ENCODE measurements around the gene HTR6. TPM values are rescaled to one million over a fixed set of nuclear protein-coding genes. Genes with fewer than 3 reads are reported as not detected.

HTR6 gene
- polyA plus RNA-seq, 1 donor from 2014 or later, result not detected

DNA sequence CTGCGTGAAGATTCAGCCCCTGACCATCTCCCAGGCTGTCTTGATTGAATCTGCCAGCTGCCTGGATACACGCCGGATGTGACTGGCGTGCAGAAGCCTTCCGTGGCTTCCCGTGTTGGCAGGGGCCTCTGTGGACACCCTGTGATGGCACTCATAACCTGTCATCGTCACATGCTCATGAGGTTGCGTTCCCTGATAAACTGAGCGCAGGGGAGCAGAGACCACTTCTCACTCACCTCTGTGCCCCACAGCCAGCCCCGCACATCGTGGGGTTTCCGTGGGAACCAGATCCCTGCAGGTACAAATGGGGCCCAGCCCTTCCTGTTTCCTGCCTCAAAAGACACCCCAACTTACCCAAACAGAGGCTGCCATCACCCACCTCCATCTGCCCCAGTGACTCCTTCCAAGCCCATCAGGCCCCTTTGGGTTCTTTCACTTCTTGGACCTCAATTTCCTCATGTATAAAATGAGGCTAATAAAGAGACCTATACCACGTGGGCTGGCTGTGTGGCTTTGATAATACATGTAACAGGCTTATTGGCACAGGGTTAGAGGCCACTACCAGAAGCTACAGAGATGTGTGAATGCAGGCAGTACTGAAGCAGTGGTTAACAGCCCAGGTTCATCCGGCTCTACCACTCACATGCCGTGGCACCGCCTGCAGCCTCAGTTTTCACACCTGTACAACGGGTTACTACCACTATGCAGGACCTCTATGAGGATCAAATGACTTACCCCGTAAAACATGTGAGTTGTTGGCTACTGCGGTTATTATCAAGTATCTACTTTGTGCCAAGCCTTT lies 23.6 kb downstream of the HTR6 start:
- Histone ChIP-seq H3K27me3 (ENCODE audit: insufficient read depth, low read depth, low read length) (no peaks in the 10 kb centered on the region), H3K79me2 (replicated peaks; ENCODE audit: insufficient read depth, low read length) (no peaks in the 10 kb centered on the region), H3K9me3 (ENCODE audit: low read length) (no peaks in the 10 kb centered on the region), H3K4me3 (ENCODE audit: low read length) (no peak overlapping the region), H3K9ac (ENCODE audit: low read length) (no peak overlapping the region), H3K36me3 (ENCODE audit: insufficient read depth, low read length) (no peaks in the 10 kb centered on the region), H3F3A (ENCODE audit: insufficient read depth, low read length, poor library complexity, severe bottlenecking) (no peaks in the 10 kb centered on the region), H3K9me2 (ENCODE audit: insufficient read depth, low read length) (no peaks in the 10 kb centered on the region), H2AFZ (ENCODE audit: low read depth, low read length) (no peak overlapping the region), H3K27ac (ENCODE audit: low read length) (no peak overlapping the region), H3K4me2 (ENCODE audit: low read length) (no peak overlapping the region), H4K20me1 (ENCODE audit: insufficient read depth) (no peaks in the 10 kb centered on the region)
- TF ChIP-seq TAF1 (IDR thresholded peaks at IDR 0.05; ENCODE audit: low read depth) (no peak), REST (IDR thresholded peaks at IDR 0.05; ENCODE audit: borderline replicate concordance) (no peak), MXI1 (conservative IDR thresholded peaks at IDR 0.05; ENCODE audit: poor library complexity, severe bottlenecking) (no peak), SMC3 (conservative IDR thresholded peaks at IDR 0.05; ENCODE audit: poor library complexity) (no peak), CTCF (IDR thresholded peaks at IDR 0.05; ENCODE audit: poor library complexity, severe bottlenecking) (no peak), EZH2 (IDR thresholded peaks at IDR 0.05; ENCODE audit: borderline replicate concordance, insufficient read depth, low read length, poor library complexity, severe bottlenecking) (no peak), EP300 (conservative IDR thresholded peaks at IDR 0.05; ENCODE audit: poor library complexity, severe bottlenecking) (no peak), POLR2AphosphoS5 (IDR thresholded peaks at IDR 0.05) (no peak), RAD21 (conservative IDR thresholded peaks at IDR 0.05) (no peak)

DNA sequence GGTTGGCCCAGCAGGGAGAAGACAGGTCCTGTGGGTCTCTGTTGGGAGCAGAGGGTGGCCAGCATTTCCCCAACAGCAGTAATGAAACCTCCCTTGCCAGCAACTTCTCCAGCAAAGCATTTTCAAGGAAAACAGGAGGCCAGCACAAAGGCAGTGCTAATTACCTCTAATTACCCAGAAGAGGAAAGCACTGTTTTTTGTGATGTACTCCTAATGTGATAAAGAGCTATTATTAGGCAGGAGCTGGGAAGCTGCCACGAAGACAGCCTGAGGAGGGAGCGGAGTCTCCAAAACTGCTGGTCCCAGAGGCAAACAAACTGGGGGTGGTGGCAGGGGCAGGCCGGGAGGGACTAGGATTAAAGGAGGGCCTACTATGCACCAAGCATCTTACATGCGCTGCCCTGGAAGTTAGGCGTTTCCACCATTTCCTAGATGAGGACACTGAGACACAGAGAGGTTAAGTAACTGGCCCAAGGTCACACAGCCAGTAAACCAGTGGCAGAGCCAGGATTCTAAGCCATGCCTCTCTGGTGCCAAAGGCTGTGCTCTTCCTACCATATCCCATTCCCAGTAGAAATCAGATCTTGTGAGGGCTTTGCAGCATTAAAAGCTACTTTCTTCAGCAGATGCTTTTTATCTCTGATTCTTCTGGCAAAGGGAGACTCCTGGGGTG lies 24.5 kb downstream of the HTR6 start:
- Histone ChIP-seq H3K9ac (ENCODE audit: low read length) (no peak overlapping the region), H3K4me2 (ENCODE audit: low read length) (no peak overlapping the region), H3K27me3 (ENCODE audit: insufficient read depth, low read depth, low read length) (no peaks in the 10 kb centered on the region), H3K27ac (ENCODE audit: low read length) (no peak overlapping the region), H3K36me3 (ENCODE audit: insufficient read depth, low read length) (no peaks in the 10 kb centered on the region), H4K20me1 (ENCODE audit: insufficient read depth) (no peaks in the 10 kb centered on the region), H3K4me3 (ENCODE audit: low read length) (no peak overlapping the region), H3K9me2 (ENCODE audit: insufficient read depth, low read length) (no peaks in the 10 kb centered on the region), H3K9me3 (ENCODE audit: low read length) (no peaks in the 10 kb centered on the region), H3F3A (ENCODE audit: insufficient read depth, low read length, poor library complexity, severe bottlenecking) (no peaks in the 10 kb centered on the region), H3K79me2 (replicated peaks; ENCODE audit: insufficient read depth, low read length) (no peaks in the 10 kb centered on the region), H2AFZ (ENCODE audit: low read depth, low read length) (no peak overlapping the region)
- TF ChIP-seq EZH2 (IDR thresholded peaks at IDR 0.05; ENCODE audit: borderline replicate concordance, insufficient read depth, low read length, poor library complexity, severe bottlenecking) (no peak), REST (IDR thresholded peaks at IDR 0.05; ENCODE audit: borderline replicate concordance) (no peak), RAD21 (conservative IDR thresholded peaks at IDR 0.05) (no peak), MXI1 (conservative IDR thresholded peaks at IDR 0.05; ENCODE audit: poor library complexity, severe bottlenecking) (no peak), CTCF (IDR thresholded peaks at IDR 0.05; ENCODE audit: poor library complexity, severe bottlenecking) (no peak), SMC3 (conservative IDR thresholded peaks at IDR 0.05; ENCODE audit: poor library complexity) (no peak), TAF1 (IDR thresholded peaks at IDR 0.05; ENCODE audit: low read depth) (no peak), POLR2AphosphoS5 (IDR thresholded peaks at IDR 0.05) (no peak), EP300 (conservative IDR thresholded peaks at IDR 0.05; ENCODE audit: poor library complexity, severe bottlenecking) (no peak)

Measured in neural cell (in vitro differentiated cells).